Activated T-cell treated with anti-CD3 and anti-CD28 coated beads, Interleukin-2, amount 50 U/mL, for 48 hours (primary cell): ENCODE measurements around the gene ETDB.
A peak's percentile ranks its signal among the peaks of the same experiment; 100 is the strongest.
"Not testable (repeated sequence)": the region's sequence is repeated elsewhere in the genome, so short reads cannot be mapped to it uniquely, and the experiment has no call there.

Experiments used
- DNase-seq, 2 experiments: peaks; one replicate each; pipeline ENCODE4 v3.0.0-alpha.2; 2020

Gene ETDB

GRCh38 chrX:135120056-135120576 is at the start of gene ETDB:
Gene ETDB, minus strand, starts transcription at chrX:135120526. Its CDS starts 1,265 bp downstream, at chrX:135119261.
- DNase-seq = not testable (repeated sequence)

- not testable (repeated sequence) for DNase-seq
Measured at GRCh38 chrX:135169534-135169933, 49.2 kb upstream of the ETDB start.

- DNase-seq = no peak
Measured at GRCh38 chrX:135168486-135168885, 48.2 kb upstream of the ETDB start.

- not testable (repeated sequence) for DNase-seq
Measured at GRCh38 chrX:135154688-135155087, 34.4 kb upstream of the ETDB start.

GRCh38 chrX:135126145-135126544 is 5.8 kb upstream of the ETDB start:
- DNase-seq = not testable (repeated sequence)

GRCh38 chrX:135116064-135116463 is 4.3 kb downstream of the ETDB start:
- DNase-seq = not testable (repeated sequence)

GRCh38 chrX:135114392-135114791 is 5.9 kb downstream of the ETDB start:
- no peak for DNase-seq

GRCh38 chrX:135112743-135113142 is 7.6 kb downstream of the ETDB start:
- no peak for DNase-seq

- DNase-seq = peak; percentile 43 to 58
Measured at GRCh38 chrX:135112096-135112729, 8.1 kb downstream of the ETDB start.

GRCh38 chrX:135109554-135109953 is 10.8 kb downstream of the ETDB start:
- DNase-seq = no peak

- DNase-seq = no peak
Measured at GRCh38 chrX:135099493-135099783, 20.9 kb downstream of the ETDB start.

- DNase-seq = not testable (repeated sequence)
Measured at GRCh38 chrX:135097196-135097744, 23.1 kb downstream of the ETDB start.

GRCh38 chrX:135095715-135096114 is 24.6 kb downstream of the ETDB start:
- no peak for DNase-seq

GRCh38 chrX:135094726-135095125 is 25.6 kb downstream of the ETDB start:
- DNase-seq = no peak

GRCh38 chrX:135089126-135089525 is 31.2 kb downstream of the ETDB start:
- DNase-seq = no peak

GRCh38 chrX:135087867-135088266 is 32.5 kb downstream of the ETDB start:
- no peak for DNase-seq

GRCh38 chrX:135086197-135086854 is 34.0 kb downstream of the ETDB start:
- DNase-seq = peak in 1 of 2 experiments; percentile 38

- DNase-seq = no peak
Measured at GRCh38 chrX:135081693-135082404, 38.5 kb downstream of the ETDB start.
